GM21367 (cell line): Measurements from ENCODE around the gene SBK1.
"Not testable (repeated sequence)": the region's sequence is repeated elsewhere in the genome, so short reads cannot be mapped to it uniquely, and the experiment has no call there.

ENCODE experiments used
- ATAC-seq: cut with Tn5 transposase; IDR thresholded peaks from one replicate; pipeline ENCODE4 v1.9.1; 2021; ENCODE audit not compliant: unreplicated experiment

The SBK1 gene

GRCh38 chr16:28330232-28330631 is 37.9 kb downstream of the SBK1 start:
- not testable (repeated sequence) for ATAC-seq

- not testable (repeated sequence) for ATAC-seq
Observed at GRCh38 chr16:28330981-28331380, 38.7 kb downstream of the SBK1 start.

DNA sequence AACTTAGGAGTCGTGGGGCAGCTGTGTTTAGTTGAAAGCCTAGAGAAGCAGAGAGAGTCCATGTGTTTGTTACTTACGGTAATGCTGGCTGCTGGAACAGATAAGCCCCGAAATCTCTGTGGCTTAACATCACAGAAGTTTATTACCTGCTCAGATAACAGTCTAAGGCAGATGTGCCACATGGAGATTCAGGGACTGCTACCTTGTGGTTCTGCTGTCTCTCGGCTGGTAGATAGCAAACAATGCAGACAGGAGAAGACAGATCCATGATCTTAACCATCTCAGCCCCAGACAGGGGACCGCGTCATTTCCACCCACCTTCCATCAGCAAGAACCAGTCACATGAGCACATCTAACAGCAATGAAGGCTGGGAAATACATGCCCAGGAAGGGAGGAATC is 40.3 kb downstream of the SBK1 start:
- ATAC-seq: not testable (repeated sequence)

DNA sequence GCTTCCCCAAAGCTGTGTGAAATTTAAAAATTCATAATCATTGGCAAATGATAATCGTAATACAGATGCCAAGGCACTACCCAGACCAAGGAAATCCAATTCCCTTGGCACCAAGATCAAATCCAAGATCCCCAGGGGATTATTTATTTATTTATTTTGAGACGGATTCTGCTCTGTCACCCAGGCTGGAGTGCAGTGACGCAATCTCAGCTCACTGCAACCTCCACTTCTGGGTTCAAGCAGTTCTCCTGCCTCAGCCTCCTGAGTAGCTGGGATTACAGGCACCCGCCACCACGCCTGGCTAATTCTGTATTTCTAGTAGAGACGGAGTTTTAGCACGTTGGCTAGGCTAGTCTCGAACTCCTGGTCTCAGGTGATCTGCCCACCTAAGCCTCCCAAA is 43.4 kb downstream of the SBK1 start:
- not testable (repeated sequence) for ATAC-seq

DNA sequence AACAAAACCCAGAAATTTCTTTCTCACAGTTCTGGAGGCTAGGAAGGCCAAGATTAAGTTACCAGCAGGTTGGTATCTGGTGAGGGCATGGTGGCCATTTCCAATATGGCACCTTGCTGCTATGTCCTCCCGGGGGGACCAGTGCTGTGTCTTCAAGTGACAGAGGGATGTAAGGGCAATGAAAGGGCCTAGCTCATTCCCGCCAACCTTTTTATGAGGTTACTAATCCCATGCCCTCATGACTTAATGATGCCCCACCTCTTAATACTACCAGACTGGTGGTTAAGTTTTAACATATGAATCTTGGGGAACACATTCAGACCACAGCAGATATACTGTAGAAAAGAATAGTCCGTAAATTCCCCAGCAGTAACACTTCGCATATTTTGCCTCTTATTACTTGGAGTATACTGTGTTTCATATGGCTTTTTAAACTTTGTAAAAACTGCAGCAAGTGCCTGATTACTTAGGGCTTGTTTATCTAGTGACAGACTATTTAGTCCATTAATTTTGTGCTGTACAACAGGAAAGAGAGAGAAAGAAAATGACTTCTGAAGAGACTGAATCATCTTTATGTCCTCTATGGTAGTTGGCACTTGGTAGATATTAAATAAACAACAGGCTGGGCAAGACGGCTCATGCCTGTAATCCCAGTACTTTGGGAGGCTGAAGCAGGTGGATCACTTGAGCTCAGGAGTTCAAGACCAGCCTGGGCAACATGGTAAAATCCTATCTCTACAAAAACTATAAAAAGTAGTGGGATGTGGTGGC is 44.8 kb downstream of the SBK1 start:
- ATAC-seq: not testable (repeated sequence)

DNA sequence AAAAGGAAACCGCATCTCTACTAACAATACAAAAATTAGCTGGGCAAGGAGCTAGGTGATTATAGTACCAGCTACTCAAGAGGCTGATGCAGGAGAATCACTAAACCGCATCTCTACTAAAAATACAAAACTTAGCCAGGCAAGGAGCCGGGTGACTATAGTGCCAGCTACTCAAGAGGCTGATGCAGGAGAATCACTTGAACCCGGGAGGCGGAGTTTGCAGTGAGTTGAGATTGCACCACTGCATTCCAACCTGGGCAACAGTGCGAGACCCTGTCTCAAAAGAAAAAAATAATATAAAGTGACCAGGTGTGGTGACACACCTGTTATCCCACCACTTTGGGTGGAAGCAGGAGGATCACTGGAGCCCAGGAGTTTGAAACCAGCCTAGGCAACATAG is 45.9 kb downstream of the SBK1 start:
- not testable (repeated sequence) for ATAC-seq

DNA sequence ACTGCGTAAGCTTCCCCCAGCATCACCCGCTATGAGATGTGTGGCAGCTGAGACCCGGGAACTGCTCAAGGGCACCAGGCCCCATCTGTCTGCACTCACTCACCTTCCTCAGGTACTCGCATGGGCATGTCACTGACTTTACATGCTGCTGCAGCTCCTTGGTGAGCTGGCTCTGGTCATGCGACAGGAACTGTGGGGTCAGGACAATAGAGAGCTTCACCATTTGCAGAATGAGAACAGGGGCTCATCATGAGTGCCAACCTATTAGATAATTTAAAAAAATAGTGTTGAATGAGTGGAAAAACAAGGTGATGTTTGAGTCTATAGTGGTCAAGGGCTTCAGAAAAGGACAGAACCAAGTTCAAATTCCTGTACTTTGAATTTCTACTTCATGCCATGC is 70.3 kb downstream of the SBK1 start:
- not testable (repeated sequence) for ATAC-seq

GRCh38 chr16:28363408-28363807 is 71.1 kb downstream of the SBK1 start, which contains the start of gene NPIPB6:
Gene NPIPB6 (minus strand): TSS chr16:28363508. CDS start chr16:28362822, 686 bp downstream.
- not testable (repeated sequence) for ATAC-seq

- peak; percentile 75 for ATAC-seq
Observed at GRCh38 chr16:28364268-28365173, 72.2 kb downstream of the SBK1 start.

- not testable (repeated sequence) for ATAC-seq
Observed at GRCh38 chr16:28367926-28368325, 75.6 kb downstream of the SBK1 start.
